ENCODE results near the gene ARL3.

DNA sequence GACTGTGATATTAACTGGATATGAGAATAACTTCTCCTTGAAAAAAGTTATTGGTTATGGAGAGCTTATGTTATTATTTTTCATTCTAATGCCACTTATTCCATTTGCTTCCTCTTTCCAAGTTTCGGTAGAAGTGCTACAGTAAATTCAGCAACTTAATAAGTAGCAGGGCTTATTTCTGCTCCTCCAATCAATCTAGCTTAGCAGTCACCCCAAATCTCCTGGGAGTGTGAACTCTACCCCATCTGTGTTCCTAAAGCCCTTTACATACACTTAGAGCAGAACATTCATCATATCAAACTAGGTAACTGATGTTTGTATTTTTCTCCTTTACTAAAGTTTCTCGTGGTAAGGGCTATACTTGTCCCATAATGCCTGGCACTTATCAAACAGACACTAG, 8.7 kb downstream of the ARL3 start:
- TF ChIP-seq, protein P1, sequence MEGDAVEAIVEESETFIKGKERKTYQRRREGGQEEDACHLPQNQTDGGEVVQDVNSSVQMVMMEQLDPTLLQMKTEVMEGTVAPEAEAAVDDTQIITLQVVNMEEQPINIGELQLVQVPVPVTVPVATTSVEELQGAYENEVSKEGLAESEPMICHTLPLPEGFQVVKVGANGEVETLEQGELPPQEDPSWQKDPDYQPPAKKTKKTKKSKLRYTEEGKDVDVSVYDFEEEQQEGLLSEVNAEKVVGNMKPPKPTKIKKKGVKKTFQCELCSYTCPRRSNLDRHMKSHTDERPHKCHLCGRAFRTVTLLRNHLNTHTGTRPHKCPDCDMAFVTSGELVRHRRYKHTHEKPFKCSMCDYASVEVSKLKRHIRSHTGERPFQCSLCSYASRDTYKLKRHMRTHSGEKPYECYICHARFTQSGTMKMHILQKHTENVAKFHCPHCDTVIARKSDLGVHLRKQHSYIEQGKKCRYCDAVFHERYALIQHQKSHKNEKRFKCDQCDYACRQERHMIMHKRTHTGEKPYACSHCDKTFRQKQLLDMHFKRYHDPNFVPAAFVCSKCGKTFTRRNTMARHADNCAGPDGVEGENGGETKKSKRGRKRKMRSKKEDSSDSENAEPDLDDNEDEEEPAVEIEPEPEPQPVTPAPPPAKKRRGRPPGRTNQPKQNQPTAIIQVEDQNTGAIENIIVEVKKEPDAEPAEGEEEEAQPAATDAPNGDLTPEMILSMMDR (IDR thresholded peaks at IDR 0.05 in 8 of 11, conservative IDR thresholded peaks at IDR 0.05 in 3 of 11): no peak
- TF ChIP-seq POLR2A (IDR thresholded peaks at IDR 0.05): no peak
